SK-MEL-5 (cell line): ENCODE data around the gene PDXP. TPM values are rescaled to one million over a fixed set of nuclear protein-coding genes. Genes with fewer than 3 reads are reported as not detected.
"Not testable (repeated sequence)": the region's sequence is repeated elsewhere in the genome, so short reads cannot be mapped to it uniquely, and the experiment has no call there.

Experiments
- DNase-seq: peaks from one replicate; pipeline ENCODE4 v3.0.0-alpha.2; 2016; ENCODE audit warnings: low read depth, low spot score
- in situ Hi-C: cut with HindIII; loops from 2 replicates; pipeline ENCODE4 v1.10.0; 2016; ENCODE audit warnings: low sequenced_read_pairs, high pct_unique_total_duplicates, low pct_unique_long_range_greater_than_20kb
- total RNA-seq: library from RNA; depleted of rRNA; stranded (reverse); fragments of >200 nt; shearing (Covaris generic); gene quantifications from 2 replicates; pipeline ENCODE4 v1.2.3, GENCODE V29; 2014

Gene PDXP
- total RNA-seq, 1 experiment from 2014 or later, result 61.7 TPM

GRCh38 chr22:37680191-37680851 is 21.8 kb downstream of the PDXP start:
- in situ Hi-C loops, result no loop called here
- DNase-seq, result no peak

DNA sequence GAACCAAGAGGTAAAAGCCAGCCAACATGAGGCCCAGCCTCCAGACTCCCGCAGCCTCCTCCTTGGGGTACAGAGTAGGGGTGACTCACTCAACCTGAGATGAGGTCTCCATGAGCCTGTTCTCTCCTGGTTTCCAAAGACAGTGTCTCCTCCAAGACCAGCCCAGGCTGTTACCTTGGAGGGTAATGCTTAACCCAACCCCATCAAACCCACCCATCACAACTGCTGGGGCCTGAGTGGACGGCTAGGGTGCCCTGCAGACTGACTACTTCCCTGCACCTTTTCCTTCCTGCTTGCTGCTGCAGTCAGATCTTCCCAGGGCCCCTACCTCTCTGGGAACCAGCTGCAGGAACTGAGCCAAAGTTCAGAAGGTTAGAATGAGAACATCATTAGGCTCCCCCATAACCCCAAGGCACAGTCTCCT is 22.5 kb downstream of the PDXP start:
- no peak for DNase-seq

GRCh38 chr22:37681556-37682049 is 23.1 kb downstream of the PDXP start:
- in situ Hi-C loops, result no loop called here
- DNase-seq, result peak; percentile 88

More for the DNA sequence above, 22.5 kb downstream of the PDXP start:
- in situ Hi-C loops, result no loop called here

- peak; percentile 63 for DNase-seq
- in situ Hi-C loops, result no loop called here
Observed at GRCh38 chr22:37684803-37685615, 26.5 kb downstream of the PDXP start.

DNA sequence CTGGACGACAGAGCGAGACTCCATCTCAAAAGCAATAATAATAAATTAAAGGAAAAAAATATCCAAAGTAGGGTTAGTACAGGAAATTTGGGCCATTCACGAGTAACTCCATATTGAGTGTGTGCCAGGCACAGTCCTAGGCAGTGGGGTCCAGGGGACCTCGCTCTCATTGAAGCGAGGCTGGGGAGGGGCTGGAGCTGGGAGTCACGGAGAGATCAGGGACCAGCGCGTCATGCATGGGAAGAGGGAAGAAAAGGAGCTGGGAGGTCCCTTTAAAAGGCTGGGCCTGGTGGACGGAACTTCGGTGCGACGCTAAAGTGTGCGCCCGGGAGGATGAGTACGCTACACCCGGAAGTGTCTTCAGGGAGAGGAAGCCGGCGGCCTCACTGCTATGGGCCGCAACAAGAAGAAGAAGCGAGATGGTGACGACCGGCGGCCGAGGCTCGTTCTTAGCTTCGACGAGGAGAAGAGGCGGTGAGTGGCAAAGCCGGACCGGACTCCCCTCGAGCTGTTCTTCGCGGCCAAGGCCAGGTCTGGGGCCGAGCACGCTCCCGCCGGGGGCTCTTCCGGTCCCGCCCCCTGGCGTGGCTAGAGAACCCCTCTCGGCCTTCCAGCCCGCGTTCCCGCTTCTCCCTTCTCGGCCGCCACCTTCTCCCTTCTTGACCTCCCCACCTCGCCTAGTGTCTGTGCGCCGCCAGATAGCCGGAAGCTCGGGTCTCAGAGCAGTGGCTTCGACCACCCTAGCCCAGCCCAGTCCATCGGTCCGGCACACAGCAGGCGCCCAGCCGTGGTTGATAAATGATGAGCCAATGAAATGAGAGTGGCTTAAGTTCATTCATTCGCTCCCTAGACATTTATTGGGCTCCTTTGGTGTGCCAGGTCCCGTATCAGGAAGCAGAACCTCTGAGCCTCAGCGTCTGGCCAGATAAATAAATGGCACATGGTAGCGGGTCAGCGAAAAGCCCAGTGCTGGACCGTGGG is 27.8 kb downstream of the PDXP start, which contains the start of gene NOL12:
Gene NOL12 (plus strand): TSS at position 342 of the 981 bp plus-strand sequence. CDS start 50 bp downstream, at position 392.
- in situ Hi-C loops, result no loop called here
- peak; percentile 95 for DNase-seq

DNA sequence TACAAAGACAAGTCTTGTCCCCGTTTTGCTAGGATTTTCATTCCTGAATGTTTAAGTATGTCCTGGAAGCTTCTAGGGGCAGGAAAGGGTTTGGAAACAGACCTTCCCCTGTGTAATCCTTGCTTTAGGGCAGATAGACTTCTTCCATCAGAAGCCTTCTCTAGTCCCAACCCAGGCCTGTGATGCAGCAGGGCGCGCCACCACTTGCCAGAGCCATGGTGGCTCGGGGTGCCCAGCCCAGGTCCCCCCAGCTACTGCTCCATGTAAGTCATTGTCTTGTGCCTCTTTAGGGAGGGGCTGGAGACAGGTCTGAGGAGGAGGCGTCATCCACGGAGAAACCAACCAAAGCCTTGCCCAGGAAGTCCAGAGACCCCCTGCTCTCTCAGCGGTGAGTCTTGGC is 31.9 kb downstream of the PDXP start:
- in situ Hi-C loops, result no loop called here
- DNase-seq, result no peak

GRCh38 chr22:37690901-37691504 is 32.5 kb downstream of the PDXP start:
- DNase-seq, result no peak
- in situ Hi-C loops, result no loop called here

DNA sequence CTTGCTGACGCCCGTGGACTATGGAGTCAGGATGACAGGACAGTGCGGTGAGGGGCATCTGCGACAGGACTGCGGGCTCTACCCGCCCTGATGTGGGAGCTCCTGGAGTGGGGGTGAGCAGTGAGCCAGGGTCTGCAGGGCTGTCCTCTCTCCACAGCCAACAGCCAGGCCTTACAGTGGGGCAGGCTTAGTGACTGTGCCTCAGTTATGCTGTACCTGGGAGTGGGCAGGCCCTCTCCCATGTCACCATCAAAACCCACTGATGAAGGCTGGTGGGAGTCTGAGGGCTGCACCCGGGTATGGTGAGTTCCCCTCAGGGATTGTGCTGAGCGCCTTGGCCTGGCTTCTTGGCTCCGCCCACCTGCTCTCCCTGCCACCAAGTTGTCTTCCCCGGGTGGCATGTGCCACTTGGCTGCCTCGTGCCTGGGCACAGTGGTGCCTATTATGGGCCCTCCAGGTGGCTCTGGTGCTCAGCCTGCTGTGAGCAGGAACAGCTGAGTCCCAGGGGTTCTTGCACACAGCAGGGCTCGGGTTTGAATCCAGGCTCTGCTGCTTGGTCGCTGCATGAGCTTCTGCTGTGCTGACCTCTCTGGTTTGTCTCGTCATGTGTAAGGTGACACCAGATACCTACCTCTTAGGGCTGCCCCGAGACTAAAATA is 34.2 kb downstream of the PDXP start:
- in situ Hi-C loops, result no loop called here
- no peak for DNase-seq

GRCh38 chr22:37694131-37694530 is 35.6 kb downstream of the PDXP start:
- DNase-seq, in situ Hi-C loops: not testable (repeated sequence)

GRCh38 chr22:37696260-37696656 is 37.7 kb downstream of the PDXP start:
- in situ Hi-C loops, result not testable (repeated sequence)

DNA sequence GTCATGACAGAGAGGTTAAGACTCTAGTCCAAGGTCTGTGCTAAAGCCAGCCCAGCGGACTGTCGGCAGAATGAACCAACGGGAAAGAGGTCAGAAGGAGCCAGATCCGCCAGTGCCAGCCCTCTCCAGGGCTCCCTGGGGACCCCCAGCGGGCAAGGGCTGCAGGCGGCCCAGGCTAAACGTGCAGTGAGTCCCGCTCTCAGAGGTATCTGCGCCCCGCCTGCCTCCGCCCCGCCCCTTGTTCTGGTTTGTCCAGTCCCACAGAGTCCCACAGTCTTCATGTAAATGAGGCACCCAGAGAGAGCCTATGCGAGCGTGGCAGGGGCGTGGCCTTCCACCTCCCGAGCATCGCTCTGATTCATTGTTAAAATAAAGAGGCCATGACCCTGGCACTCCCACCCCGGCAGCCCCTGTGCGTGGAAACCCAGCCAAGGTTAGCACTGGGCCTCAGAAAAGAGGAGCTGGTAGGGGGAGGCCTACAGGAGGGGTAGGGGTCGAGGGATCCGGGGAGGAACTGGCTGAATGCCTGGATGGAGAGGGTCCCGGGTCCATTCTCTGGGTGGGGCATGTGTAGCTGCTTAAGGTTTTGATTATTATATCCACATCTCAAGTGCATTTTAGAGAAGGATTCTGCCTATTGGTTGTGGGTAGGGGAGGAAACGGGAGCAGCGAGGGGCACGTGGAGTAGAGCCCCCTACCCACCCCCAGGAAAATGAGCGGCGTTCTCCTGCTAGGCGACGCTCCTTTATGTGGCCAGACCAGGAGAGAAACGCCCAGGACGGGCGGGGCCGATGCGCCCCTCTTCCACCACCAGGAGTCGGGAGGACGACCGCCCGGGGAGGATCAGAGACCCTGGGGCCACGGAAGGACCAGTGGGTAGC is 38.4 kb downstream of the PDXP start, which contains the start of gene TRIOBP:
Gene TRIOBP (plus strand): TSS at position 392 of the 881 bp plus-strand sequence. CDS start 4,318 bp downstream, outside the sequence.
- DNase-seq, result peak; percentile 82
- in situ Hi-C loops, result no loop called here

More at GRCh38 chr22:37696260-37696656, 37.7 kb downstream of the PDXP start:
- DNase-seq, result not testable (repeated sequence)

DNA sequence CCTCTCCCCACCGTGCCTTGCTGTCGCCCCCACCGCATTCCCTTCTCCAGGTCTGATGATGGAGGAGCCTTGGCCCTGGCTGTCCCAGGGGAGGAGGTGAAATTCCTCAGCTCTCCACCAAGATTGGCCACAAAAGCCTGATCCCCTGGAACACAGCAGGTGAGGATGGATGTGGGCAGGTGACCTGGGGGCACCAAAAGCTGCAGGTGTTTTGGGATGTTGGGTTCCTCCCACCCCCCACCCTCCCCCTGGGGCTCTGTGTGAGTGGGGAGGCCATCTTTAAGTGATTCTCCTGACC is 39.0 kb downstream of the PDXP start:
- DNase-seq, result no peak
- in situ Hi-C loops, result no loop called here

DNA sequence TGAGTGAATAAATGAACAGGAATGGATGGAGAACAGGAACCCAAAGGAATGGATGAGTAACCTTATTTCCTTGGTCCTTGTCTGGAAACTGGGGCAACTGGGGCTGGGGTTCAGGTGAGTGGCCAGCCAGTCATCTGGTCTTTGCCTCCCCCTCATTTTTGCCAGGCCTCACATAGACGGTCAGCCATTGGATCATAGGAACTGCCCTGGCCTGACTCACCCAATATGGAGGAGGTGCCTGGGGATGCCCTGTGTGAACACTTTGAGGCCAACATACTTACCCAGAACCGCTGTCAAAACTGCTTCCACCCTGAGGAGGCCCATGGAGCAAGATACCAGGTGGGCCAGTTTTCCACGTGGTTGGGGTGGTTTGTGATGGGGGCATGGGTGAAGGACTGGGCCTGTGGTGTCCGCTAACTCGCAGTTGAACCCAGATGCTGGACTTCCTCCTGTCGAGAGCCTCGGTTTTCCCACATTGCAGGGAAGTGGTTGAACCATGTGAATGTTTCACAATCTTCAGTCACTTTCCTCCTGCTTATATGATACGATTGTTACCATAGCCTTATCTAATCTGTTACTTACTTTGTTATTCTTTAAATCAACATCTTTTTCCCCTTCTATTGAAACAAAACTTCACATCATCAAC is 42.7 kb downstream of the PDXP start:
- DNase-seq, result no peak
- in situ Hi-C loops, result no loop called here

DNA sequence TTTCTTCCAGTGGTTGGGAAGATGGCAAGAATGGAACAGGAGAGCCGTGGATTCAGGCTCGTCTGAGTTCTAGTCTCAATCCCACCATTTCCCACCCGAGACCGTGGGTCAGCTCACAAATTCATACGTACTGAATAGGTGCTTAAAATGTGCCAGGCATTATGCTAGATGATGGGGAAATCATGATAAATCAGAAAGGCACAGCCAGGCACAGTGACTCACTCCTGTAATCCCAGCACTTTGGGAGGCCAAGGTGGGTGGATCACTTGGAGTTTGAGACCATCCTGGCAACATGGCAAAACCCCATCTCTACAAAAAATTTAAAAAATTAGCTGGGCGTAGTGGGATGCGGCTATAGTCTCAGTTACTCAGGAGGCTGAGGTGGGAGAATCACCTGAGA is 45.4 kb downstream of the PDXP start:
- in situ Hi-C loops, result no loop called here
- no peak for DNase-seq

DNA sequence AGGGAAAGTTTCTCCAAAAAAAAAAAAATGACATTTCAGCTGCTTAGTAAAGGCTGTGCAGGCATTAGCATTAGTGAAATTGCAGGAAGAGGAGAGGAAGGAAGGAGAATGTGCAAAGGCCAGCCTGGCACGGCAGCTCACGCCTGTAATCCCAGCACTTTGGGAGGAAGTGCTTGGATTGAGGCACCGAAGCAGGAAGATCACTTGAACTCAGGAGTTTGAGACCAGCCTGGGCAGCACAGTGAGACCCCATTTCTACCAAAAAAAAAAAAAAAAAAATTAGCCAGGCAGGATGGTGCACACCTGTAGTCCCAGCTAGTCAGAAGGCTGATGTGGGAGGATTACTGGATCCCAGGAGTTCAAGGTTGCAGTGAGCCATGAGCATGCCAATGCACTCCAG is 46.1 kb downstream of the PDXP start:
- in situ Hi-C loops, result no loop called here
- no peak for DNase-seq
